Right lobe of liver (tissue), 4 donors: ENCODE data around the gene ZBTB14.

ENCODE experiments used
- POLR2A ChIP-seq: fragments of 450-650 bp; IDR thresholded peaks from one replicate; pipeline ENCODE4 v1.6.1; 2017; ENCODE audit warnings: antibody characterized with exemption, mild to moderate bottlenecking
- TF ChIP-seq, protein P1 (sequence below), 4 donors: fragments of 200-600 bp in 3 of 4; fragments of 450-650 bp in 1 of 4; IDR thresholded peaks; one replicate each; pipeline versions ENCODE4 v1.5.1 to v1.8.0; 2016 to 2022; ENCODE audit warnings: antibody characterized with exemption in 4 of 4, mild to moderate bottlenecking in 2 of 4
- donor health status: DM: no; HTN: no; CAD: no.
- donor health status: DM: no; HTN: no; CAD: no.
- donor health status: DM: no; HTN: yes; CAD: no.

- TF ChIP-seq, protein P1, sequence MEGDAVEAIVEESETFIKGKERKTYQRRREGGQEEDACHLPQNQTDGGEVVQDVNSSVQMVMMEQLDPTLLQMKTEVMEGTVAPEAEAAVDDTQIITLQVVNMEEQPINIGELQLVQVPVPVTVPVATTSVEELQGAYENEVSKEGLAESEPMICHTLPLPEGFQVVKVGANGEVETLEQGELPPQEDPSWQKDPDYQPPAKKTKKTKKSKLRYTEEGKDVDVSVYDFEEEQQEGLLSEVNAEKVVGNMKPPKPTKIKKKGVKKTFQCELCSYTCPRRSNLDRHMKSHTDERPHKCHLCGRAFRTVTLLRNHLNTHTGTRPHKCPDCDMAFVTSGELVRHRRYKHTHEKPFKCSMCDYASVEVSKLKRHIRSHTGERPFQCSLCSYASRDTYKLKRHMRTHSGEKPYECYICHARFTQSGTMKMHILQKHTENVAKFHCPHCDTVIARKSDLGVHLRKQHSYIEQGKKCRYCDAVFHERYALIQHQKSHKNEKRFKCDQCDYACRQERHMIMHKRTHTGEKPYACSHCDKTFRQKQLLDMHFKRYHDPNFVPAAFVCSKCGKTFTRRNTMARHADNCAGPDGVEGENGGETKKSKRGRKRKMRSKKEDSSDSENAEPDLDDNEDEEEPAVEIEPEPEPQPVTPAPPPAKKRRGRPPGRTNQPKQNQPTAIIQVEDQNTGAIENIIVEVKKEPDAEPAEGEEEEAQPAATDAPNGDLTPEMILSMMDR (IDR thresholded peaks at IDR 0.05) = no peak
- TF ChIP-seq POLR2A = no peak
These were observed 14.5 kb upstream of the ZBTB14 start for GRCh38 chr18:5309888-5310470.
